ENCODE measurements around the gene HLA-DMB. TPM values are rescaled to one million over a fixed set of nuclear protein-coding genes. Genes with fewer than 3 reads are reported as not detected.
A peak's percentile ranks its signal among the peaks of the same experiment; 100 is the strongest.

The HLA-DMB gene
- total RNA-seq, 3 donors from 2014 or later (not counting 1 experiment from before 2014, with no cell fraction given): 19.5 to 28.1 (median 23.0) TPM

DNA sequence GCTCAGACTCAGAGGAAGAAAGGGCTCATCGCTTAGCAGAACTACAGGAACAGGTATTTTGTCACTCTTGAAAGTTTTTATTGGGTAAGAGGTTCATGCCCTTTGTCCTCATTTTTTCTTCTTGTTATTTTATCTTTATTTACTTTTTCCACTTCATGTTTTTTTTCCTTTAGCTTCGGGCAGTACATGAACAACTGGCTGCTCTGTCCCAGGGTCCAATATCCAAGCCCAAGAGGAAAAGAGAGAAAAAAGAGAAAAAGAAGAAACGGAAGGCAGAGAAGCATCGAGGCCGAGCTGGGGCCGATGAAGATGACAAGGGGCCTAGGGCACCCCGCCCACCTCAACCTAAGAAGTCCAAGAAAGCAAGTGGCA, 37.1 kb upstream of the HLA-DMB start:
- Mint-ChIP-seq H3K36me3 (peaks cover 61% of the 10 kb centered on the region), H3K4me1 (peaks cover 64 to 75% of the 10 kb centered on the region in 2 donors), H3K27ac (peak overlapping the region; percentile 91 to 97), H3K4me3 (peak overlapping the region; percentile 22), H3K9me3 (no peaks in the 10 kb centered on the region), H3K27me3 (ENCODE audit: low read depth in 2 of 2) (no peaks in the 10 kb centered on the region)
- peaks cover 86% of the 10 kb centered on the region for H3K36me3 ChIP-seq (ENCODE audit: control insufficient read depth, insufficient read depth, low read length)
- no peak for ATAC-seq
- H3K4me3 ChIP-seq (ENCODE audit: low read length): no peak overlapping the region
- 76% methylated on average over 6 of the region's 7 CpGs for WGBS (ENCODE audit: insufficient coverage)
- no peaks in the 10 kb centered on the region for H3K9me3 ChIP-seq (ENCODE audit: control insufficient read depth, insufficient read depth, low read length)
- no peak for TF ChIP-seq CTCF (IDR thresholded peaks at IDR 0.05)
- DNase-seq: no peak
- H3K27me3 ChIP-seq (ENCODE audit: control insufficient read depth, insufficient read depth, low read length): no peaks in the 10 kb centered on the region
- no peak overlapping the region for H3K27ac ChIP-seq (ENCODE audit: low read length)
- H3K4me1 ChIP-seq (ENCODE audit: control insufficient read depth, insufficient read depth, low read length): peaks cover 33% of the 10 kb centered on the region
- intact Hi-C loops (cut with micrococcal nuclease): no loop called here

GRCh38 chr6:32977272-32977952, 36.6 kb upstream of the HLA-DMB start:
- no peak overlapping the region for H3K4me3 ChIP-seq (ENCODE audit: low read length)
- no peaks in the 10 kb centered on the region for H3K9me3 ChIP-seq (ENCODE audit: control insufficient read depth, insufficient read depth, low read length)
- TF ChIP-seq CTCF (IDR thresholded peaks at IDR 0.05): no peak
- no peaks in the 10 kb centered on the region for H3K27me3 ChIP-seq (ENCODE audit: control insufficient read depth, insufficient read depth, low read length)
- peak overlapping the region; percentile 22 for H3K4me3 Mint-ChIP-seq
- peak overlapping the region; percentile 91 to 97 for H3K27ac Mint-ChIP-seq
- peaks cover 91% of the 10 kb centered on the region for H3K36me3 ChIP-seq (ENCODE audit: control insufficient read depth, insufficient read depth, low read length)
- H3K4me1 ChIP-seq (ENCODE audit: control insufficient read depth, insufficient read depth, low read length): peaks cover 33% of the 10 kb centered on the region
- no peak for ATAC-seq
- intact Hi-C loops (cut with micrococcal nuclease): no loop called here
- H3K27ac ChIP-seq (ENCODE audit: low read length): no peak overlapping the region
- 83% methylated on average over 10 of the region's 10 CpGs for WGBS (ENCODE audit: insufficient coverage)
- no peaks in the 10 kb centered on the region for H3K9me3 Mint-ChIP-seq
- H3K4me1 Mint-ChIP-seq: peaks cover 69 to 79% of the 10 kb centered on the region in 2 donors
- DNase-seq: peak in 1 of 2 donors; percentile 18
- no peaks in the 10 kb centered on the region for H3K27me3 Mint-ChIP-seq (ENCODE audit: low read depth in 2 of 2)
- peaks cover 62% of the 10 kb centered on the region for H3K36me3 Mint-ChIP-seq

DNA sequence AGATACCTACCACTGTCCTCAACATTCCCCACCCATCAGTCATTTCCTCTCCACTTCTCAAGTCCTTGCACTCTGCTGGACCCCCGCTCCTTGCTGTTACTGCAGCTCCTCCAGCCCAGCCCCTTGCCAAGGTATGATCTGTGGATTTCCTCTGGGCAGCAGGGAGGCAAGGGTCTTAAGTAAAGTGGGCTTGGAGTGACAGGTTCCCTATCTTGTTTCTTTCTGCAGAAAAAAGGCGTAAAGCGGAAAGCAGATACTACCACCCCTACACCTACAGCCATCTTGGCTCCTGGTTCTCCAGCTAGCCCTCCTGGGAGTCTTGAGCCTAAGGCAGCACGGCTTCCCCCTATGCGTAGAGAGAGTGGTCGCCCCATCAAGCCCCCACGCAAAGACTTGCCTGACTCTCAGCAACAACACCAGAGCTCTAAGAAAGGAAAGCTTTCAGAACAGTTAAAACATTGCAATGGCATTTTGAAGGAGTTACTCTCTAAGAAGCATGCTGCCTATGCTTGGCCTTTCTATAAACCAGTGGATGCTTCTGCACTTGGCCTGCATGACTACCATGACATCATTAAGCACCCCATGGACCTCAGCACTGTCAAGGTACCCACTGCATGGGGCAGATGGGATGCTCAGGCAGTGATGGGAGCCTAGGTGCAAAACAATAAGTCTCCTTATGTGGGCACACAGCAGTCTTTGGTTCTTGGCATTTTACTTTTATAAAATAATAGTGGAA, 35.7 kb upstream of the HLA-DMB start:
- Mint-ChIP-seq H3K4me3 (peak overlapping the region; percentile 96), H3K4me1 (peaks cover 76% of the 10 kb centered on the region in 2 donors), H3K27me3 (ENCODE audit: low read depth in 2 of 2) (no peaks in the 10 kb centered on the region), H3K36me3 (peaks cover 55% of the 10 kb centered on the region), H3K9me3 (no peaks in the 10 kb centered on the region), H3K27ac (peak overlapping the region; percentile 91 to 97)
- no peak for TF ChIP-seq CTCF (IDR thresholded peaks at IDR 0.05)
- Histone ChIP-seq H3K4me3 (ENCODE audit: low read length) (no peak overlapping the region), H3K27ac (ENCODE audit: low read length) (no peak overlapping the region), H3K4me1 (ENCODE audit: control insufficient read depth, insufficient read depth, low read length) (peaks cover 35% of the 10 kb centered on the region), H3K27me3 (ENCODE audit: control insufficient read depth, insufficient read depth, low read length) (no peaks in the 10 kb centered on the region), H3K36me3 (ENCODE audit: control insufficient read depth, insufficient read depth, low read length) (peaks cover 85% of the 10 kb centered on the region), H3K9me3 (ENCODE audit: control insufficient read depth, insufficient read depth, low read length) (no peaks in the 10 kb centered on the region)
- DNase-seq (no peak), ATAC-seq (no peak)
- 88% methylated on average over 7 of the region's 7 CpGs for WGBS (ENCODE audit: insufficient coverage)
- intact Hi-C loops (cut with micrococcal nuclease): no loop called here
